Measurements from ENCODE around the gene C6orf120. TPM values are rescaled to one million over a fixed set of nuclear protein-coding genes. Genes with fewer than 3 reads are reported as not detected.

C6orf120 gene
- 10.2 to 14.4 TPM (median 13.3 TPM) in 5 replicates for total RNA-seq (2022; extraction: Qiagen RNA extraction)

GRCh38 chr6:169701954-169702839 is at the start of gene C6orf120, which contains the start of gene WDR27:
Gene C6orf120 (plus strand): TSS chr6:169702126. CDS start chr6:169702460, 334 bp downstream.
Gene WDR27 (minus strand): TSS chr6:169702029. CDS start chr6:169689005, 13,024 bp downstream.

GRCh38 chr6:169724494-169725124 is 22.7 kb downstream of the C6orf120 start, which contains the start of gene PHF10:
Gene PHF10 (minus strand): TSS chr6:169724500. CDS start chr6:169723931, 569 bp downstream.

DNA sequence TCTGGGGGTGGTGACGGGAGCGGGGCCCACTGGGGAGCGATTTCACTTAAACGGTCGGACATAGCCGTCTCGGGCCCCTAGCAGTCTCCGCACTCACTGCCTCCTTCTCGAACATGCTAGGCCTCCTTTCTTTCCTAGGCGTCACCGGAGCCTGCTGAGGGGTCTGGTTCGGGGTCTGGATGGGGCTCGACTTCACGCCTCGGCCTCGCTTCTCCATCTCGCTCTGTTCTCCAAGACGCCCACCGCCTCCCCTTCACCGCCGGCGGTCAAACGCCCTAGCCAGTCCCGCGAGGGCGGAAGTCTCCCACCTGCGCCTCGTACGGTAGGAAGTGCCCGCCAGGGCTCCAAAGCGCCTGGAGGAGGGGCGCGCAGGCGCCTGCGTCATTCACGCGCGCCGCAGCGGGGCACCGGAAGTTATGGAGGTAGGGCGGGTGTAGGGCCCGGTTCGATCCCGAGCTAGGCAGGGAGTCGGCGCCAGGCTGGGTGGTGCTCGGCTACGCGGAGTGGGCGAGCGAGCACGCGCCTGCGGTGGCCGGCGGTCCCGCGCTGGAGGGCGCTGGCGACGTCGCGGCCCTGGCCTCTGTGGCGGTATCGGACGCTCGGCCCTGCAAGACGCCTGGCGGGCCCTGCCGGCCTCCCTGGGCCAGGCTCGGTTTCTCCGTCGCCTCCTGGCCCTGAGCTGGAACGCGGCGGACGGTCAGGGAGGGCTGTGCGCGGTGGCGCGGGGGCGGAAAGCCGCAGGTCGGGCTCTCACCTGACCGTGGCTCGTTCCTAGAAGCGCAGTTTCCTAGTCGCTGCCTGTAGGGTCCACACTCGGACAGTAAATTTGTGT is 49.5 kb downstream of the C6orf120 start, which contains the start of the genes DYNLT2 and ERMARD:
Gene DYNLT2, minus strand, starts transcription at position 331 of the 832 bp plus-strand sequence. Its CDS starts 114 bp downstream, at position 217.
Gene ERMARD, plus strand, starts transcription at position 381 of the 832 bp plus-strand sequence. Its CDS starts 36 bp downstream, at position 417.

Other genes starting within 250 kb of the C6orf120 start
- 7.7 to 11.5 TPM (median 10.2 TPM) in 5 replicates for gene WDR27, start 97 bp upstream of the C6orf120 start, total RNA-seq (2022; extraction: Qiagen RNA extraction)
- gene PHF10, start 22.4 kb downstream of the C6orf120 start, total RNA-seq (2022; extraction: Qiagen RNA extraction): 18.8 to 25.0 TPM (median 22.9 TPM) in 5 replicates
- gene DYNLT2, start 49.4 kb downstream of the C6orf120 start, total RNA-seq (2022; extraction: Qiagen RNA extraction): 0.46 to 0.69 TPM (median 0.61 TPM) in 5 replicates
- 6.3 to 8.5 TPM (median 7.6 TPM) in 5 replicates for gene ERMARD, start 49.5 kb downstream of the C6orf120 start, total RNA-seq (2022; extraction: Qiagen RNA extraction)

Measured in A549 treated with Hydrocortisone at 1 μM for 4 hours (cell line).